ENCODE measurements around the gene HSPBAP1.

HSPBAP1 gene

GRCh38 chr3:122793568-122794416 lies at the start of gene HSPBAP1:
Gene HSPBAP1, minus strand, starts transcription at chr3:122793831. Its CDS starts 151 bp downstream, at chr3:122793680.
- no peak for DNase-seq

DNA sequence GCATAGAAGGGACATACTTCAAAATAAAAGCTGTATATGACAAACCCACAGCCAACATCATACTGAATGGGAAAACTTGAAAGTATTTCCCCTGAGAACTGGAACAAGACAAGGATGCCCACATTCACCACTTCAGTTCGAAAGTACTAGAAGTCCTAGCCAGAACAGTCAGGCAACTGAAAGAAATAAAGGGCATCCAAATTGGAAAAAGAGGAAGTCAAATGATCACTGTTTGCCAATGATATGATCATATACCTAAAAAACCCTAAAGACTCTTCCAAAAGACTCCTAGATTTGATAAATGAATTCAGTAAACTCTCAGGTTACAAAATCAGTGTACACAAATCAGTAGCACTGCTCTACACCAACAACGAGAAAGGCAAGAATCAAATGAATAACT lies 42.0 kb upstream of the HSPBAP1 start:
- no peak for DNase-seq

DNA sequence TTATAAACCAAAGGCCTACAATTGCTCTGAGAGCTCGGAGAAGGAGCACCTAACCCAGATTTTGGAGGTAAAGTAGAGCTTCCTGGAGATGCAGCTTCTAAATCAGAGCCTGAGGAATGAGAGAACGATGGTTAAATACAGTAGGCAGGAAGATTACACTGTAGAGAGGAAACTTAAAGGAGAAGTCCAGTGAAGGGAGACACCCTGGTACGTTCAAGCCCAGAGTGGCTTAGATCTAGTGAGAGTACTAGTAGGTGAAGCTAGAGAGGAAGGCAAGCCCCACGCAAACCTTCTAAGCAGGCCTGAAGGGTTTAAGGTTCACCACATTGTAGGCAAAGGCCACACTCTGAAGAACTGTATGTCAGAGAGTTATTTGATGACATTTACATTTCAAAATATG lies 34.6 kb upstream of the HSPBAP1 start:
- DNase-seq: no peak

GRCh38 chr3:122826278-122826677 lies 32.6 kb upstream of the HSPBAP1 start:
- DNase-seq: no peak

- DNase-seq: no peak
These were observed 31.8 kb upstream of the HSPBAP1 start for GRCh38 chr3:122825460-122825859.

GRCh38 chr3:122824465-122825381 lies 31.1 kb upstream of the HSPBAP1 start:
- DNase-seq: no peak

DNA sequence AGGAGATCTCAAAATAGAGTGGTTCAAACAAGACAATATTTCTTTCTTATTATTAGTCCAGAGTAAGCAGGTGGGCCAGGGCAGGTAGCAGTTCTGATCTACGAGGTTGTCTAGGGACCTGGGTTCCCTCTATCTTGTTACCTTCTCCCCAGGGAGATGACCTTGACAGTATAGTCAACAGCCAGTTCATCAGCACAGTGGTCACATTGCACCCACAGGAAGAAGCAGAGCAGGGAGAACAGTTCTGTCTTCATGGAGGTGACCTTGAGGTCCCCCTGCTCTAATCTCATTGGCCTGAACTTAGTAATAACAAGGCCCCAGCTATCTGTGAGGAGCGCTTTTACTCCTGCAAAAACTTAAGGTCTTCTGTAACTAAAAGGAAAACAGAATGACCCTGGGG lies 23.0 kb upstream of the HSPBAP1 start:
- DNase-seq: no peak

DNA sequence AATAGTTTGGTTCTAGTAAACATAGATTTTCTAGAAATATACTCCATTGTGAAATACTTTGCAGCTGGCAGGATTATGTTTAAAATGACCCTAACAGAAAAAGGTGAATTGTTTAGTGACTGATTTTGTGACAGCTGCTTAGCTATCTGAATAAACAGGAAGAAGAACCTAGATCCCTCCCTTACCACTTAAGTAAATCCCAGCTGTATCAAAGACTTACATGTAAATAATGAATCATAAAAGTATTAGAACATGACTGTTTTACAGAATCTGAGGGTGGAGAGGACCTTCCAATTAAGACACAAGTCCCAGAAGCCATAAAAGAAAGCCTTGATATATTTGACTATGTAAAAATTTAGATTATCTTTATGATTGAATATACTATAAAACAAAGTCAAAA lies 17.1 kb upstream of the HSPBAP1 start:
- no peak for DNase-seq

DNA sequence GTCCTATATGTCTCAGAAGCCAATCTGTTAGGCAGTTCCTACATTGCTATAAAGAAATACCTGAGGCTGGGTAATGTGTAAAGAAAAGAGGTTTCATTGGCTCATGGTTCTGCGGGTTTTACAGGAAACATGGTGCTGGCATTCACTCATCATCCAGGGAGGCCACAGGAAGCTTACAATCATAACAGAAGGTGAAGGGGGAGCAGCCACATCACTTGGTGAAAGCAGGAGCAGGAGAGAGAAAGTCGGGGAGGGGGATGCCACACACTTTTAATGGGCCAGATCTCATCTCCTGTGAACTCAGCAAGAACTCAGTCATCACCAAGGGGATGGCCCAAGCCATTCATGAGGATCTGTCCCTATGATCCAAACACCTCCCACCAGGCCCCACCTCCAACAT lies 10.3 kb upstream of the HSPBAP1 start:
- no peak for DNase-seq

- DNase-seq: no peak
These were observed 8.7 kb upstream of the HSPBAP1 start for GRCh38 chr3:122802323-122802722.

GRCh38 chr3:122800706-122801237 lies 7.1 kb upstream of the HSPBAP1 start:
- no peak for DNase-seq

DNA sequence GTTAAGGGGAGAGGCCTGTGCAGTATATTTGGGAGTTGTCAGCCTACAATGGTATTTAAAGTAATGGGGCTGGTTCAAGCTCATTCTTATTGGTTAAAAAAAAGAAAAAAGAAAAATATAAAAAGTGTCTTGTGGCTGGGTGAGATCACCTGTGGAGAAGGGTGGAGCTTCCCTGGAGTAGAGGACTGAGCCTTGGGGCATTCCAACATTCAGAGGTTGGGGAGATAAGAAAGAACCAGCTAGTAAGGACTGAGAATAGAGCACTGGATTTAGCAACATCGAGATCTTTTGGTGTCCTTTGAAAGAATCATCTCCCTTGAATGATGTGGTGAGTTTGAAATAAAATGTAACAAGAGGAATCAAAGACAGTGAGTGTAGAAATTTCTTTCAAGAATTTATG lies 6.4 kb upstream of the HSPBAP1 start:
- no peak for DNase-seq

DNA sequence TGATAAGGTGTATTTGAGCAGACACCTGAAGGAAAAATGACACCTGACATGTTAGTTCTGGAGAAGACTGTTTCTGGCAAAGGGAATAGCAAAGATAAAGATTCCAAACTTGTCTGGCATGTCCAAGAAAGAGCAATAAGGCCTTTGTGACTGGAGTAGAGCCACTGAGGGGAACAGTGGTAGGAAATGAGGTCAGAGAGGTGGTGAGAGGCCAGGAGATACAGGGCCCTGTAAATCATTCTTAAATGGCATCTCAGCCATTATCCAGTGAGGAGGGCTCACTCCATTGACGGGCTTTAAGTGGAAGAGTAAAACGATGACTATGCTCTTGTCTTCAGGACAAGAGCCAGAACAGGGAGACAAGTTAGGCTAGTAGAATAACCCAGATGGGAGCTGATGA lies 5.7 kb upstream of the HSPBAP1 start:
- DNase-seq: no peak

DNA sequence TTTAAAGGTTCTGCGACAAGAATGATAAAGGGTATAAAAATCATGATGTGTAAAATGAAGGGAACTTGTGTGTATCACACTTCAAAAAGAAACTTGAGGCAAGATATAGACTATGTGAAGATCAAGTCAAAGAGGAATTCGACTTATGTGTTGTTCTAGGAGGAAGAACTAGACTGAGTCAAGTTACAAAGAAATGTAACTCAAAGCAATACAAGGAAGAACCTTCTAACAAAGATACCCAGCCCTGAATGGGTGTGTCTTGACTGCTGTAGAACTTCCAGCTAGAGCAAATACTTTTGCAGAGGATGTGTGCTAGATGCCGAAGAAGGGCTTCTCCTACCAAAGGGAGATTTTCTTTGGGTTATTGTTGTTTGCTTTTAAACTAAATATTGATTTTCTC lies 3.7 kb upstream of the HSPBAP1 start:
- DNase-seq: no peak

DNA sequence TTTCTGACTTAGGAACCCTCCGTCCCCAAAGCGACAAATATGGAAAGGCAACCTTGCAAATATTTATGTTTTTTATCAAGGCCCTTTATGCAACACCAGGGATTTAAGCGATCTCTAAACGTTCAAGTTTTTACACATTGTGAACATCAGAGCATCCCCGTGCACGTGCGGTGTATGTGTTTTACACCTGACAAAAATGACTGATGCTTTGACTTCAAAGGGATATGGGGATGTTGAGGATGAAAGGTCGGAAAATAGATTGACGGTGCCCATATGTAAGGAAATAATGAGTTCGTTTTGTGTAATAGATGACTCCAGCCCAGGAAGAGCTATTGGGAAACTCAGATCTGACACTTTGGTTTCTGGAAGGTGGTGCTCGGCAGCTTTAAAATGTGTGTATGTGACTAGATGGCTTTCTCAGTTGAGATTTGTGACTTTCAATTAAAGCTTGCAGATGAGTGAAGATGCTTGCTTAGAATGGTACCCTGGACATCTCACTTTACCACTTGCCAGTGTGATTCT lies 2.1 kb upstream of the HSPBAP1 start:
- no peak for DNase-seq

- no peak for DNase-seq
These were observed 1.4 kb upstream of the HSPBAP1 start, which contains the start of gene SLC49A4 for GRCh38 chr3:122794779-122795673. Gene SLC49A4, plus strand, starts transcription at chr3:122795069. Its CDS starts 124 bp downstream, at chr3:122795193.

DNA sequence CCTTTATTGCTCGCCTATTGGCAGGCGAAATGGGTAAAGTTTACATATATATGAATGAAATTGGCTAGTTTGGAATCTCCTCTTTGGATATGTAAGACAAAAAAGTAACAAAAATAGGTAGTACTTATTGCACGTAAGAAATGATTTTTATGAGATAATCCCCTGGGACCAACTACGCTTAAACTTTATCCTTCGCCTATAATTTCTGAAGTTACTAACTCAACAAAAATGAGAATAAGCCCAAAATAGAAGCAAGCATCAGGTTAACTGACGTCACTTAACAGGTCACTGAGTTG lies 800 bp upstream of the HSPBAP1 start:
- no peak for DNase-seq

- DNase-seq: no peak
These were observed 3.9 kb downstream of the HSPBAP1 start for GRCh38 chr3:122789585-122790273.

- no peak for DNase-seq
These were observed 5.8 kb downstream of the HSPBAP1 start for GRCh38 chr3:122787872-122788271.

DNA sequence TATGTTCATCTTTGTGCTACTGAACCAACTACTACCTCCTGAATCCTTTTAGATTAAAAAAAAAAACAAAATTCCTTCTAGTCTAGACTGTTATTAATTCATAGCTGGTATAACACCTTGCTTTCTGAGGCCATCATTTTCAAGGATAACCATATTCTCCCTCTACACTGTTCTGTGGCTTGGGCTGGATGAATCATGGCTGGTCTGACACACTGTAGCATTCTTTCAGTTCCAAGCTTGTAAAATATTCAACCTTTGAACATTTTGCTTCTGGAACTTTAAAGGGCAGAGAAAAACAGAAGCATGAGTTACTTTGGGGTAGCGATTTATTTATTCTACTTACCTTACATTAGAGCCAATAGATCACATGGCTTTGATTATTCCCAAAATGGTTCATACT lies 7.6 kb downstream of the HSPBAP1 start:
- DNase-seq: no peak

DNA sequence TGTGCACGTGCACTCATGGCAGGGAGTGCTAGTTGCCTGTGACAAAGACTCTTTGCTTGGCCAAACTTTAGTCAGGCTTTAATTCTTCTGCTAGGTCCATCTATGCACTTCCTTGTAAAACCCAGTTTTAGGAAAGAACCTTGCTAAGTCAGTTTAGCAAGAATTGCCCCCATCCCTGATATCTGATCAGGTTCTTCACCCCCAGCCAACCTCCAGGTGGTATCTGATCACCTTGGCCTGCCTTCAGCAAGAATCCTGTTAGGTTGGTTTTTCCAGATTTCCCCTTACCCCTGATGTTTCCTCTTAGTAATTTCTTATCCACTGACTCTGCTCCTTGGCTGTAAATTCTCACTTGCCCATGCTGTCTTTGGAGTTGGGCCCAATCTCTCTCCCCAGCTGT lies 8.4 kb downstream of the HSPBAP1 start:
- DNase-seq: no peak

DNA sequence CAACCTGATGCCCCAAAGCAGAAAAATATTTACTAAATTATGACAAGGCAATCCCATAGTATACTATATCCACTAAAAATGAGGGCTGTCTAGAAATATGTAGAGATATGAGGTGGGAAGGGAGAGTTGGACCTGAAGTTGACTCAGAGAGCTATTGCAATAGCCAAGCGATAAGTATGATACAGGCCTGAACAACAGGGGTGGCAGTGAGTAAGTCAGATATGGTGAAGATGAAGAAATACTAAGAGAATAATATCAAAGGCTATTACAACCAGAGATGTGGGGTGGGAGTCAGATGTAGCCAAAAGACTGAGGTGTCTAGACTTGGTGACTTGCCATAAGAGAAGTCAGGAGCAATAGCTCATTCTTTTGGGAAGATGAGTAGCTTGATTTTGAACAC lies 9.2 kb downstream of the HSPBAP1 start:
- no peak for DNase-seq
